GOT3 (cell line): Measurements from ENCODE around the gene TGFB3.
"Not testable (repeated sequence)": the region's sequence is repeated elsewhere in the genome, so short reads cannot be mapped to it uniquely, and the experiment has no call there.

Source experiments
- DNase-seq: peaks from one replicate; lab custom pipeline; 2025; ENCODE audit warnings: mixed read lengths; lab: John Stamatoyannopoulos, UW

The TGFB3 gene

DNA sequence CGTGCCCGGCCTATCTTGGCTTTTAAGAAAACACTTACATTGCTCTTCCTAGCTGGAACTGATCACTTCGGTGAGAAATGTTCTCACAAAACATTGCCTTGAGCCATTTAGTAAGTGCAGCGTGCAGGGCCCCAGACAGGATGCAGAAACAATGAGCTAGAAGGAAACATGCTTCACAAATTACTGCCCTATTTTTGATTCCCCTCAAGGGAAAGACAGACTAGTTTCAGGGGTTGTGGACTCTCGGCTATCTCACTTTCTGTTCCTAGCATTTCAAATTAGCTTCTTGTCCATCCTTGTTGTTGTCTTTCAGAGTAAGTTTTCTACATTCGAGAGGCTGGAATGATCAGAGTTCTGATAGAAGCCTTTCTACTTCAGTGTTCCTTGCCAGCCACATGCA is 21.6 kb downstream of the TGFB3 start:
- DNase-seq, result no peak

DNA sequence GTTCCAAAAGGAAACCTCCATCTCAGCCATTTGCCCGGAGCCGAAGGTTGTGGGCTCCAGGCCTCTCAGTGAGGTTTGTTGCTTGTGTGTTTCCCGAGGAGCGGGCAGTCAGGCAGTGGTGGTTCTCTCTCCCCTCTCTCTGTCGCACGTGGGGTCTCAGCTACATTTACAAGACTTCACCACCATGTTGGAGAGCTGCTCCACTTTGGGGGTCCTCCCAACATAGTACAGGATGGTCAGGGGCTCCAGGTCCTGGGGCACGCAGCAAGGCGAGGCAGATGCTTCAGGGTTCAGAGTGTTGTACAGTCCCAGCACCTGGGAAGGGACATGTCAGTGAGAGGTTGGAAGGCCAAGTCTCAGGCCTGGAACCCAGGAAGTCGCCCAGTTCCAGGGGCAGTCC is 22.8 kb downstream of the TGFB3 start:
- no peak for DNase-seq

DNA sequence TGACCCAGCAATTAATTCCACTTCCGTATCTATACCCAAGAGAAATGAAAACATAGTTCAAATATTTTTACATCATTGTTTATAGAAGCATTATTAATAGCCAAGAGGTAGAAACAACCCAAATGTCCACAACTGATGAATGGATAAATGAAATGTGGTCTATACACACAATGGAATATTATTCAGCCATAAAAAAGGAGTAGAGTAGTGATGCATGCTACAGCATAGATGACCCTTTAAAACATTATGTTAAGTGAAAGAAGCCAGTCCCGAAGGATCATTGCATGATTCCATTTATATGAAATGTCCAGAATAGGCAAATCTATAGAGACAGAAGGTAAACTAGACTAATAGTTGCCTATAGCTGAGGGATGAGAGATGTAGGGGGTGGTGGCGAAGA is 29.3 kb downstream of the TGFB3 start:
- no peak for DNase-seq

DNA sequence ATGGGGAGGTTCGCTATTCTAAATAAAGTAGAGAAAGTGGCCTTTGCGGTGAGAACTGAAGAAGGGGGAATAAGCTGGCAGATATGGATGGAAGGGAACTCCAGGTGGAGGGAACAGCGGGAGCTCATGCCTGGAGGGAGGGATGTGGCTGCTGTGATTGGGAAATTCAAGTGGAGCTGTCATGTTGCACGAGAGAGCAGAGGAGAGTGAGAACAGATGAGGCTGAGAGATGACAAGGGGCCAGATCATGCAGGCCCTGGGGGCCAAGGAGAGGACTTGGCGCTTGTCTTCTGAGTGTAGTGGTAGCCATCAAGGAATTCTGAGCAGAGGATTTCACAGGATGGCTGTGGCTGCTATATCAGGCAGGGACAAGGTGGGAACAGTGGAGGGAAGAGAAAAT is 35.0 kb downstream of the TGFB3 start:
- no peak for DNase-seq

DNA sequence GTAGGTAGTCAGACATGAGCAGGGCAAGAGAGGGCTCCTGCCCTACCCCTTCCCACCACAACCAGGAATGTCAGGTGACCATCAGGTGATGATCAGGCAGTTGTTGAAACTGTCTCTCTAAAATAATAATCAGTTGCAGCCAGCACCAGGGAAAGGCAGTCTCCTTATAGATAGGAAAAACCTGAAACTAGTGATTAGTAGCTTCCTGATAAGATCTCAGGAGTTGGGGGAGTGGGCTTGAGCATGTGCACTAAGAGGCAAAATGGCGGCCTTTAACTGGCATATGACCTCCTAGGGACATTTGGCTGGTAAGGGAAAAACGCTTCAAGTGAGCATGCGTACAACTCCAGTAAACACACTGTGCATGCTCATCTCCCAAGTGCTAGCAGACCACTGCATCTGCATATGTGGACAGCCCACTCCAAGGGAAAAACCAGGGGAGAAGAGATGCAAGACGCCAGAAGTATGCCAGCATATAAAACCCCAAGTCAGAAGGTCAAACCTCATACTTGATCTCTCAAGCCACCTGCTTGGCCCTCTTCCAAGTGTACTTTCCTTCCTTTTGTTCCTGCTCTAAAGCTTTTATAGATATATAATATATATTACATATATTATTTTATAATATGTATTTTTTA is 37.1 kb downstream of the TGFB3 start:
- DNase-seq, result no peak

DNA sequence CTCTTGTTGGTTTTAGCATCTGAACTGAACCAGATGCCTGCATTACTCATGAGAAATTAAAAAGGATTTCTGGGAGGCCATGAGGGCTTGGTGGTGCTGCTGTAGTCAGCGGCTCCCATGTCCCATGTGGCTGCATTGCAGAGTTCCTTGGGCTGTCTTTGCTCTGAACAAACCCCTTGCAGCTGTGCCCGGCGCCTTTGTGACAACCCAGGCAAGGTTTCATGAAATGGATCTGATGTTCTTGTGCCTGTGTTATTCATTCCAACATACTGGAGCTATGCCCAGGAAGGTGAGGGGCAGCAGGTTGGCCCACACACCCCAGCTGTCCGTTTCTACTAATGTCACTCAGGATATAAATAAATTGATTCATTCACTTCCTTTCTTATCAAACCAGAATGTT is 40.8 kb downstream of the TGFB3 start:
- DNase-seq, result no peak

DNA sequence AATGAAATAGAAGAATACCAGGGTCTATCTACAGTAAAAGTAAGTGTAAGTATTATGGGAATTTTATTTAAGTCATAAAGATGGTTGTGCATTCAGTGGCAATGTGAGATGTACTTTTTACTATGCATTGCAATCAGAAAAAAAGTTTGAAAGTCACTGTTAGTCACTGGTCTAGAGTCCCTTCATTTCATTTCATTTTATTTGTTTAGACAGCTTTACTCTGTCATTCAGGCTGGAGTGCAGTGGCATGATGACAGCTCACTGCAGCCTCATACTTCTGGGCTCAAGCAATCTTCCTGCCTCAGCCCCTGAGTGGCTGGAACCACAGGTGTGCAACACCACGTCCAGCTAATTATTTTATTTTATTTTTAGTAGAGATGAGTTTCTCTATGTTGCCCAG is 42.6 kb downstream of the TGFB3 start:
- no peak for DNase-seq

DNA sequence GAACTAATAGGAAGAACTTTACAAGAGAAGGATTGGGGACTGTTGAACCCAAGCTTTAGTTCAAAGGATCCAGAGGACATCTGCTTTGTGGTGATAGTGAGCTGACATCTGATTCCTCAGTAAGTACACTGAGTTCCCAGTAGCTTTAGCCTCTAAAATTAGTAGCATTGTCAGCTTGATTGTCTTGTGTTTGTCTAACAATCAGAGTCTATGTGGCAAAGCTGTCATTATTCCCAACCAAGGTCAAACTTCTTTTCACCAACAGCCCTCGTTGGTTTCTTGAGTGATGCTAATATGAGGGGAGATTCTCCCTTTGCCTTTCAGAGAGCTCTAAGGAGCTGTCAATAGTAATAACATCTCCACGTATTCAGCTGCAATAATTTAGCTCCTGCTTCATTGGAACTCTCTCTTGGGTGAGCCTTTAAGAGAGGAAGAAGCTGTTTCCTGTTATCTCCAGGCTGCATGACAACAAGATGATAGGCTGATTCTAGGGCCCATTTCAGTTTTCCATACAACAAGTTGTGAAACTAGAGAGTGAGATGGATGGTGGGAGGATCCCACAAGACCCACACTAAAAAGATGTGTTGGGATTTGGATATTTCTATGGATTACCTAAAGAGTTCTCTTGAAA is 46.7 kb downstream of the TGFB3 start:
- no peak for DNase-seq

DNA sequence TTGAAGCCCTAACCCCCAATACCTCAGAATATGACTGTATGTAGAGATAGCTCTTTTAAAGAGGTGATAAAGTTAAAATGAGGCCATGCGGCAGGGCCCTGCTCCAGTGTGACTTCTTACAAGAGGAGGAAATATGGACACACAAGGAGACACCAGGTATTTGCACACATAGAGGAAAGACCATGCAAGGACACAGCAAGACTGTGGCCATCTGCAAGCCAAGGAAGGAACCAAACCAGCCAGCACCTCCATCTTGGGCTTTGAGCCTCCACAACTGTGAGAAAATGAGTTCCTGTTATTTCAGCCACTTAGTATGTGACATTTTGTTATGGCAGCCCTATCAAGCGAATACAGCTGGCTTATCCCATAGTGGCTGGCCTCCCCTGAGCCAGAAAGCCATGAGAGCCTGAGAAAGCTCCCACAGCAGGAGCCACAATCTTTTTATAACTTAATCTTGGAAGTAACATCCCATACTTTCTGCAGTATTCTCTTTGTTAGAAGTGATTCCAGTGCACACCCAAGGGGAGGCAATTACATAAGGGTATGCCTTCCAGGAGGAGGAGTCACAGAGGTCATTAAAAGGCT is 48.0 kb downstream of the TGFB3 start:
- DNase-seq, result no peak

DNA sequence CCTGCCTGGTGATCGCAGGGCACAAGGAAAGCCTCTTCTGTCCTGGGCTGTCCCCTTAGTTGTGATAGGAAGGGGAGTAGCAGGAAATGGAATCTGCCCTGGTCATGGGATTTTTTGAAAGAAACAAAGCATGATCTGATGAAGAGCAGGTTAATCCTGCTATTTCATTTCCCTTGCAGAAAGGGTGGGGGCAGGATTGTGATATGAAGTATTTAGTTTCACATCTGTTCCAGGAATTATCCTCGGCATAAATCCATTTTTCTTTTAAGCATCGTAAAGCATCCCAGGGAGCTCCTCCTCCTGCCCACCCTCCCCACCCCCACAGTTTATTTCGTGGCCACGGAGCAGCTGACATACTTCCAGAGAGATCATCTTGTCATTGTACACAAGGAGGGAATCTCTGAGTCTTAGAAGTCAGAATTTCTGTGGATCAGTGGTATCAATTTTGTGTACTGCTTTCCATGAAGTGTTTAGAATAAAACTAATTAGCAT is 53.1 kb downstream of the TGFB3 start:
- DNase-seq, result no peak

DNA sequence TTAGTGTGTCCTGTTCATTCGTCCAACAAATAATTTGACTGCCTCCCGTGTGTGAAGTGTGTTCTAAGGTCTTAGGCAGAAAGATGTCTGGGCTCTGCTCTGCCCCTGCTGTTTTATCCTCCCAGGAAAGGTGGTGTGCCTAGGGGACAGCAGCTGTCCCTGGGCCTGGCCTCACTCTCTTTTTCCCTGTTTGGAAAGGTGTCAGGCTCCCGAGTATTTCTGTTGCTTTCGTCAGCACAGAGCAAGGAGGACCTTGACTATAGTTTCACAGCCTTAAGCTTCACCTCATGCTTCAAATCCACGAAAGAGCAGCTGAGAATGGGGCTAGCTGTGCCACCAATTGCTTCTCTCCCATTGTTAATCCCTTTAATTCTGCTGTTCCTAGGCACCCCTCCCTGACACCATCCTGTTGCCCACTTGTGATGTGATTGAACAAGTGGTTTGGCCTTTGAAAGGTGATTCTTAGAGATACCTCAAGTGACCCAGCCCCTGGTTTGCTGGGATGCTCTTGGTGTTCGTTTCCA is 54.2 kb downstream of the TGFB3 start:
- DNase-seq, result no peak

DNA sequence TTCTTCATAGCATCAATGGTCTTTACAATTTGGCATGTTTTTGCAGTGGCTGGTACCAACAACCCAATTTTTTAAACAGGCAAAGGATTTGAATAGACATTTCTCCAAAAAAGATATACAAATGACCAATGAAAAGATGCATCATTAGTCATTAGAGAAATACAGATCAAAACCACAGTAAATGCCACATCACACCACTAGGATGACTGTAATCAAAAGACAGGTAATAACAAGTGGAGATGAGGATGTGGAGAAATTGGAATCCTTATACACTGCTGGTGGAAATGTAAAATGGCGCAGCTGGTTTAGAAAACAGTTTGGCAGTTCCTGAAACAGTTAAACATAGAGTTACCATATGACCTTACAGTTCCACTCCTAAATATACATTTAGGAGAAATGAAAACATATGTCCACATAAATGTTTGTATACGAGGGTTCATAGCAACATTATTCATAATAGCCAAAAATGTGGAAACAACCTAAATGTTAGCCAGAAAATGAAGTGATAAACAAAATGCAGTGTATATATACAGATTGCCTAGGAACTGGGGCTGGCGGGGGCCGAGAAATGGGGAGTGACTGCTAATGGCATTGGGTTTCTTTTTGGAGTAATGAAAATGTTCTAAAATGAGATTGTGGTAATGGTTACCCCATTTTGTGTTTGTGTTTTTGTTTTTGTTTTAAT is 55.2 kb downstream of the TGFB3 start:
- DNase-seq, result no peak

DNA sequence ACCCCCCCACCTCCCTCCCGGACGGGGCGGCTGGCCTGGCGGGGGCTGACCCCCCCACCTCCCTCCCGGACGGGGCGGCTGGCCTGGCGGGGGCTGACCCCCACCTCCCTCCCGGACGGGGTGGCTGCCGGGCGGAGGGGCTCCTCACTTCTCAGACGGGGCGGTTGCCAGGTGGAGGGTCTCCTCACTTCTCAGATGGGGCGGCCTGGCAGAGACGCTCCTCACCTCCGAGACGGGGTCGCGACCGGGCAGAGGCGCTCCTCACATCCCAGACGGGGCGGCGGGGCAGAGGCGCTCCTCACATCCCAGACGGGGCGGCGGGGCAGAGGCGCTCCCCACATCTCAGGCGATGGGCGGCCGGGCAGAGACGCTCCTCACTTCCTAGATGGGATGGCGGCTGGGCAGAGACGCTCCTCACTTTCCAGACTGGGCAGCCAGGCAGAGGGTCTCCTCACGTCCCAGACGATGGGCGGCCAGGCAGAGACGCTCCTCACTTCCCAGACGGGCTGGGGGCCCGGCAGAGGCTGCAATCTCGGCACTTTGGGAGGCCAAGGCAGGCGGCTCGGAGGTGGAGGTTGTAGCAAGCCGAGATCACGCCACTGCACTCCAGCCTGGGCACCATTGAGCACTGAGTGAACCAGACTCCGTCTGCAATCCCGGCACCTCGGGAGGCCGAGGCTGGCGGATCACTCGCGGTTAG is 56.5 kb downstream of the TGFB3 start:
- not testable (repeated sequence) for DNase-seq

DNA sequence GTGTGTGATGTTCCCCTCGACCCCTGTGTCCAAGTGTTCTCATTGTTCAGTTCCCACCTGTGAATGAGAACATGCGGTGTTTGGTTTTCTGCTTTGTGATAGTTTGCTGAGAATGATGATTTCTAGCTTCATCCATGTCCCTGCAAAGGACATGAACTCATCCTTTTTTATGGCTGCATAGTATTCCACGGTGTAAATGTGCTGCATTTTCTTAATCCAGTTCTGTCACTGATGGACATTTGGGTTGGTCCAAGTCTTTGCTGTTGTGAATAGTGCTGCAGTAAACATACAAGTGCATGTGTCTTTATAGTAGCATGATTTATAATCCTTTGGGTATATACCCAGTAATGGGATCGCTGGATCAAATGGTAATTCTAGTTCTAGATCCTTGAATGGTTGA is 61.4 kb downstream of the TGFB3 start:
- DNase-seq, result not testable (repeated sequence)

DNA sequence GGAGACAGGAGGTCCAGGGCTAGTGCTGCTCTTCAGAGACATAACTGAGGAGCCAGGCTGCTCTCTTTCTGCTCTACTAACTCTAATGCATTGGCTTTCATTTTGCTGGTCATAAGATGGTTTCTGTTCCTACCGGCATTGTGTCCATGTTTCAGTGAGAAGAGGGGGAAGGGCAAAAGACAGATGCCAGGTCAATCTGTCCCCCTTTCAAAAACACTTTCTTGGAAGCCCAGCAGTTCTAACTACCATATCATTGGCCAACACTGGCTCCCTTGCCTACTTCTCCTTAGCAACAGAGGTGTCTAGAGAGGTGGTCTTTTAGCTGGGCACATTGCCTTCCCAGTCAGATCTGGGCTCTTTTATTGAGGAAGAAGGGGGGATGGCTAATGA is 63.9 kb downstream of the TGFB3 start:
- DNase-seq, result no peak

DNA sequence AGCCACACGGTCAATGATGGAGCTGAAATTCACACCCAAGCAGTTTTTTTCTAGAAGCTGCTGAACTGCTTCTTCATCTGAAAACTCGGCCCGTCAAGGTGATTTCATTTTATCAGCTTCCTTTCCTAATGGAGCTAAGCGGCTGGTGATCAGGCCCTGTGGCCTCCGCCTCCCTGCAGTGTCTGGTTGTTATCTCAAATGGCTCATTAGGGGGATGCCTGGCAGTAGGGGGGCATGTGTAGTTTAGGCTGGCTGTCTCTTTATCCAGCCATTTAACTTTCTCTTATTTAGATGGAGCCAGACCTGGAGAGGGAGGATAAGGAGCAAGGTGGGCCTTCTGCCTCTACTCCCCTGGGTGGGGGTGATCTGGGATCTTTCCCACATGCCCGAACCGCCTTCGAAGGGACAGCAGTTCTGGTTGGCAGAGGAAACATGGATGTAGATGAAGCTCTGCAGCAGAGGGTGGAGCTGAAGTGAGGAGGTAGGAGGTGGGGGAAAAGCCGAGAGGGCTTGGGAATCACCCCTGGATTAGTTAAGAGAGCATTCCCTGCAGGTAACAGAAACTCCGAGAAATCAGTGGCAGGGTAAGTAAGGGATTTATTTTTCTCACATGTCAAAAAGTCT is 64.4 kb downstream of the TGFB3 start:
- no peak for DNase-seq

DNA sequence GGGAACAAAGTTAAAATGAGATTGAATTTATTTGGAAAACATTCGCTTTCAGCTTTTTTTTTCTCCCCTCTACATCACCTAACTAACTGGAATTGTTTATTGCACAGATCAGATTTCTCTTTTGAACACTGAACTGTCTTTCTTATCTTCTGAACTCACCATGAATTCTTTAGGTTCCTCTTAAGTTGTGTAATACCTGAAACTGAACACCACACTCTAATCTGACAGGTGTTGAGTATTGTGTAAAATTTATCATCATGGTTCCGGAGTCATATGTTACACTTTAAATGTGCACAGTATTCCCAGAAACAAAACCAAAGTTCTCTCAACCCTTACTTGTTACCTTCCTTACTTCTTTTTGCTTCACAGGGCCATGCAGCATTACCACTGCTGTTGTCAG is 66.8 kb downstream of the TGFB3 start:
- DNase-seq, result no peak

DNA sequence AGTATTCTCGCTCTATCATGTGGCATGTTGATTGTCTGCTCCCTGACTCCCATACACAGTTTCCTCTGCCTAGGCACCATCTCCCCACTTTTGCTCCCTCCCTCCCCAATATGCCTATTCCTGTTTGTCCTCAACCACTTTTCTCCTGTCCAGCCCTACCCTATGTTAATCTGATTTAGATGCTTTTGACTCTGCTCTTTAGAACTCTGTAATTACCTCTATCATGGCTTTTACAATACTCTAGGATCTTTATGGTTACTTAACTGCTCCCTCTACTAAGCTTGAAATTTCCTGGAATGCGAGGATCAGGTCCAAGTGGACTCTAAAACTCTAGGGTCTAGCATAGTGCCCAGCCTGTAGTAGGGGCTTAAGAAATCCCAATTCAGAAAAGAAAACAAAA is 68.6 kb downstream of the TGFB3 start:
- DNase-seq, result no peak

DNA sequence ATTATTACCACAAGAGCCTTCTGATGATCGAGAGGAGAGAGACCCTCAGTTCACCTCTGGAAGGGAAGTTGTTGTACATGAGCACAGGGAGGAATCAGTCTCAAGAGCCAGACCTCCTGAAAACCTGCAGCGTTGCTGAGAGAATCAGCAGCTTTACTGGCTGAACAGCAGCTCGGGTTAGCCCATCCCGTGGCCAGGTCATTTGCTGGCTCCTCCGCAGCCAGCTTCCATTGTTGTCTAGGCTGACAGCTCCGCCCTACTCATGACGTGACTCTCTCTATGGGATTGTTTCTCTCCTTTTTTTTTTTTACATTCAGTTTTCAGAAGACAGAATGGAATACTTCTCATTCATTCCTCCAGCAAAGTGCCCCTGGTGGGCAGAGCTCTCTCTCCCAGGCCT is 69.9 kb downstream of the TGFB3 start:
- no peak for DNase-seq

DNA sequence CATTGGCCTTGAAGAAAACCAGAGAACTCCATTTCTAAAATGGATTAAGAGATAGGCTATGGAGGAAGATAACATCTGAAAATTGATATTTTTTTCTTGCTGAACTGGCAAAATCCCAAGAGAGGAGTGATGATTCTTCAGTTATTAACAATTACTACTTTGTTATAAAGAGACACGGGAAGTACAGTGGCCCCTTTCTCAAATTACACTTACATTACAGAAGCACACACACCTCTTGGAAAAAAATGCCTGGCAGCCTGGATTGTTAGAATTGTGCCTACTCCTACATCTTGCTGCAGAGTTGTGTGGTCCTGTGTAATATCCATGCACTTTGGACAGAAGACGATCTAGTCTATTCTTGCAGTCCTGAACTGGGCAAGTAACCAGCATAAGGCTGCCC is 71.7 kb downstream of the TGFB3 start:
- DNase-seq, result no peak

DNA sequence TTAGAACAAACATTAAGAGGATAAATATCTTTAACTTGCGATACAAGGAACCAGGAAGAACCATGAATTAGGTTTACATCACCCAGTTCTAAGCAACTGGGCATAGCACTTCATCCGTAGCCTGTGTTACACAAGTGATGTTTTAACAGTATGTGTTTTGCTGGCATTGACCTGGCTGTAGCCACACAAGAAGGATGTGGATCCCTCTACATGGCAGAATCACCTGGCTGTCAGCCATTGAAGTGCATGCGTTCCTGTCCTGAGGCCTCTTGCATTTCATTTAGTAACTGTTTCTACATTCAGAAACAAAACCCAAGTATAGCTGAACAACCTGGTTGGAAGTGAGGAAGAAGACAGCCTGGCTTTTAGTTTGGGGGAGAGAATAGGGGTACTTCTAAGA is 72.2 kb downstream of the TGFB3 start:
- no peak for DNase-seq
